Measurements from ENCODE around the gene TEX19. TPM values are rescaled to one million over a fixed set of nuclear protein-coding genes. Genes with fewer than 3 reads are reported as not detected.

TEX19 gene
- total and polyA plus RNA-seq, 9 of the 15 experiments (the other 6 are each of a cell fraction or from before 2014, with no cell fraction given), result 0.10 to 4.9 (median 1.9) TPM

GRCh38 chr17:82327757-82328140 lies 31.3 kb upstream of the TEX19 start:
- 54% methylated on average over 4 of the region's 16 CpGs for WGBS (ENCODE audit: insufficient coverage, low coverage, missing lambda C conversion rate)
- no peak overlapping the region for H3K4me2 ChIP-seq (ENCODE audit: insufficient read depth, low read length)
- peaks cover 46 to 97% of the 10 kb centered on the region in 2 experiments for H3K4me1 ChIP-seq (replicated peaks in 1 of 2; ENCODE audit: control insufficient read depth in 2 of 2, insufficient read depth in 2 of 2, low read length in 2 of 2)
- peak overlapping the region in 1 of 2 experiments; percentile 72; a peak in 1 of 4 replicates for H3K9ac ChIP-seq (ENCODE audit: insufficient read depth in 1 of 2, low read depth in 2 of 2, low read length in 2 of 2)
- no peaks in the 10 kb centered on the region for H3K36me3 ChIP-seq (ENCODE audit: control insufficient read depth, insufficient read depth, low read length)
- CTCF ChIA-PET (ENCODE audit: low intra/inter-chr PET ratio), result no interaction called here
- intact Hi-C loops (cut with micrococcal nuclease), result no loop called here
- no TSS peak for BruUV-seq (replicated peaks)
- in situ Hi-C loops (cut with MboI), result no loop called here
- H3K27ac ChIP-seq (ENCODE audit: extremely low read depth, low read depth, low read length), result no peak overlapping the region
- no peaks in the 10 kb centered on the region for H3K9me3 ChIP-seq (replicated peaks; ENCODE audit: control insufficient read depth, insufficient read depth, low read depth, low read length)
- FAIRE-seq (no peak), ATAC-seq (no peak), DNase-seq (ENCODE audit: extremely low read depth in 1 of 4, low spot score in 3 of 4) (no peak)
- H2AFZ ChIP-seq (ENCODE audit: low read depth, low read length), result peak overlapping the region; percentile 33; the same call in 1 of the 2 replicates
- POLR2A ChIA-PET, result no interaction called here
- H3K9me1 ChIP-seq (ENCODE audit: control insufficient read depth, insufficient read depth, low read length), result no peaks in the 10 kb centered on the region
- no peaks in the 10 kb centered on the region for H4K20me1 ChIP-seq (replicated peaks; ENCODE audit: control insufficient read depth, insufficient read depth, low read length)
- no peaks in the 10 kb centered on the region for H3K27me3 ChIP-seq (ENCODE audit: control insufficient read depth in 2 of 2, insufficient read depth in 2 of 2, low read length in 2 of 2)
- H3K79me2 ChIP-seq (ENCODE audit: control insufficient read depth, insufficient read depth, low read length), result peaks cover 5% of the 10 kb centered on the region; the same call in 1 of the 3 replicates
- H3K4me3 ChIP-seq, result no peak overlapping the region
- TF ChIP-seq FOXA3 (CRISPR knock-in tag; conservative IDR thresholded peaks at IDR 0.05 in 1 of 2, IDR thresholded peaks at IDR 0.05 in 1 of 2), result no peak
- no peak for TF ChIP-seq ZNF217 (CRISPR knock-in tag; IDR thresholded peaks at IDR 0.05)
- no peak for TF ChIP-seq RBM25 (IDR thresholded peaks at IDR 0.05; ENCODE audit: low read depth, low read length, severe bottlenecking)
- no peak for TF ChIP-seq CHD7 (IDR thresholded peaks at IDR 0.05; ENCODE audit: low read depth, low read length)
- TF ChIP-seq NCOA1 (IDR thresholded peaks at IDR 0.05; ENCODE audit: low read depth), result no peak
- TF ChIP-seq PATZ1 (CRISPR knock-in tag; IDR thresholded peaks at IDR 0.05; ENCODE audit: borderline replicate concordance), result no peak
- no peak for TF ChIP-seq TBL1XR1 (IDR thresholded peaks at IDR 0.05; ENCODE audit: low read length in 2 of 2)
